GM21447 (cell line): ENCODE results near the gene B3GALNT1.

Experiments used
- ATAC-seq: cut with Tn5 transposase; IDR thresholded peaks from one replicate; pipeline ENCODE4 v1.9.1; 2021; ENCODE audit not compliant: unreplicated experiment

Gene B3GALNT1

DNA sequence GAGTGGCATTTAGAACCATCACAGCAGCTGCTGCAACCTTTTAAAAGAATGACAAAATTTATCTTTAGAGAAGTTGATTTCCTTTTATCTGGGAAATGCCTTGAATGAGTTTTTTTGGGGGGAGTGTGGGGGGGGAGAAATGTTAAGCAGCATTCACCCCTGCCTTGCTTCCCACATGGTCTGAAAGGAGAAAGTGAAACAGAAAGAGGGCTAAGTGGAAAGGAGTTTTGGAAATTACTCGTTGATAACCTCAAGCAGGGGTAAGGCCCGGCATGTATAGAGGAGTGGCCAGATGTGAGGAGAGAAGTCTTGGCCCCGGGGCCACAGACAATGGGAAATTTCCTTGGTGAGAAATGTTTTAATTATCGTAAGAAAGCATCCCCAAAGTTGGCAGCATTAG, 23.5 kb downstream of the B3GALNT1 start:
- ATAC-seq, result peak; percentile 95

DNA sequence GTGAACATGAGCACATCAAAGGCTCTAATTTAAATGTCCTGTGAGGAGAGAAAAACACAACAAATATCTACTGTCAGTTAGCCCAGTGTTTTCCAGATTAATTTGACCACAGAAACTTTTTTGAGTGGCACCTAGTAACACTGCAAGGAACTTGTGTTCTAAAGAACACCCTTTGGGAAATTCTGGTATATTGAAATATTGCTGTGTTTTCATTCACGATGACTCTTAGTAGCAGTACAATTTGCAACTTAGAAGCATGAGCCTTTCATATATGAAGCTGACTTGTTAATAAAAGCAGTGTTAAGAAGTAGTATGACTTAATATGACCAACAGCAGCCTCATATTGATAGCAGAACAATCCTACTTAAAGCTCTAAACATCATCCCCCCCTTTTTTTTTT, 32.0 kb downstream of the B3GALNT1 start:
- no peak for ATAC-seq

GRCh38 chr3:161072751-161073150, 32.4 kb downstream of the B3GALNT1 start:
- no peak for ATAC-seq

- no peak for ATAC-seq
These were observed 32.9 kb downstream of the B3GALNT1 start for GRCh38 chr3:161072211-161072621.

DNA sequence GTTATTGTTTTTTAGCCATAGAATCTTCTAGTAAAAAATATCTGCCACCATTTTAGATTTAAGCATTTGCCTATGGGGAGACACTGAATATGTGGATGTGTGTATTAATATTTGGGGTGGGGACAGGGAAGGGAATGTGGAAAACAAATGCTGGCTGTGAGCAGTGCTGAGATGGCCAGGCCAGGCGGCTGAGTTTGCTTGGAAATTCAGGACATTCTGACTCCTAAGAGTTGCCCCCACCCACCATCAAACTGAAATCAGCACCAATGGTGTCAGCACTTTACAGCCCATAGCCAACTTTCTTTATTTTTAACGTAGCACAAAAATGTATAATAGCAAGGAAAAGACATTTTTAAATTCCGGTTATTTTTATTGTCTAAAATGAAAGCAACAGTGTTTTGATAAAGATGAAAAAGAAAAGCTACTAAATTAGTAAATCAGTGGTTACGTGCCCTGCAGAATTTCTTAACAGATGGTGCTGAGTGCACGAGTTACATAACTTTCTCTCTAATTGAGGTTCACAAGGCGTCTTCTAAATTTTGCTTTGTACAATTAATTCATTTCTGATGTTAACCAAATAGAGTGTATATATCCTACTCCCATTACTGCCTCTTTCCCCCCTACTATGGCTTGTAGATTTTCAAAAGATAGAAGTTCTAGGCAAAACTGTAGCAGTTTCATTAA, 34.0 kb downstream of the B3GALNT1 start:
- ATAC-seq, result no peak

DNA sequence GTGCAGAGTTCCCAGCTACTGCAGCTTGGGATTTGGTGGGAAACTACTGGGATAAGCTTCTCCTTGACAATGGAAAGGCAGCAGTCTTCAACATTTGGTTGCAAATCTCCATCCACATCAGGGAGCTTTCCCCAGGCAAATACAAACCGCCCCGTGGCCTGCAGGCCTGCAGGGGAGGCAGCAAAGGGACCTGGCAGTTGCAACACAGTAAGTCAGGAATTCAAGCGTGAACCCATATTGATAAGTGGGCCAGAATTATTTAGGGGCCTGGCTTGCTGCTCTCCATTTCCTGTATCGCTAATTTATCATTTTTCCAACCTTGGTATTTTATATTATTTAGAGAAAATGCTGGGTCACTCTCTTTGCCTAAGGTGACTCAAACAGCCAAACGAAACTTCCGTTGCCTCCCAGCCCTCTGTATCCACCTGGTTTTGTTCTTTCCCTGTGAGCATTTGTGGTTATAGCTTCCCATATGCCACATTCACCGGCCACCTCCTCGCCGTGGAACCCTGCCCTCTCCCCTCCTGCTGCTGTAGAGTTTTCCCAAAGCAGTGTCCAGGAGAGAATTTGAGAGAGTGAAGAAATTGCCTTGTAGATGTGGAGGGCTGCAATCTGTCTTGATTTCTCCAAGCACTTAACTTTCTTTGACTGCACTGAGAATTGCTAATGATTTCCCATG, 34.8 kb downstream of the B3GALNT1 start:
- no peak for ATAC-seq

DNA sequence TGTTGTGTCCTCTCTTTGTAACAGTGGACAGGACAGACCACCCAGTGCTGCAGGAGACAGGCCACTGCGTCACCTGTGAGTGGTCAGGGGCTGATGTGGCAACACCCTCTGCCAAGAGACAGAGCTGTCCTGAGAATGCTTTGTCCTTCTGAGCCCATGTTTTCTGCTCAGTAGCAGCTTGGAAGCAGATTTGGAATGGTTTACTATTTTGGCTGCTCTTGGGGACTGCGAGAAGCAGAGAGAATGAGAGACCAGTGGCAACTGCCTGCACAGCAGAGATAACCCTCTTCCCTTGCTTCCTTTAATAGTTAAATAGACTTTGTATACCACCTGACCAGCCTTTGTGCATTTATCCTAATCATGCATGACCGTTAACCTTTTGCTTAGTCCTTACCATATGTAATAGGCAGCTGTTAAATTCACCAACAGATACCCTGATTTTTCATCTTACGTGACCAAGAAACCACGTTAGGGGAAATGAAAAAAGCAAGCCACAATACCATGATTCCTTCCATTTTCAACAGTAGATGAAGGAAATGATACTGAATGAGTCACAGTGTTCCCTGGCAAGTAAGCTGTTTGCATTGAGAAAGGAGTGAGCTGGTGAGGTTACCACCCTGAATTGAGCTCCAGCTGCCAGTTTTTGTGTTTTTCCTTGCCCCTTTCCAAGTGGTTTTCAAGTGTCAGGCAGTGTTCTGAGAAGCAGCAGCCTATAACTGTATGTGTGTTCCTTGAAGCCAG, 35.5 kb downstream of the B3GALNT1 start:
- ATAC-seq, result peak; percentile 96

DNA sequence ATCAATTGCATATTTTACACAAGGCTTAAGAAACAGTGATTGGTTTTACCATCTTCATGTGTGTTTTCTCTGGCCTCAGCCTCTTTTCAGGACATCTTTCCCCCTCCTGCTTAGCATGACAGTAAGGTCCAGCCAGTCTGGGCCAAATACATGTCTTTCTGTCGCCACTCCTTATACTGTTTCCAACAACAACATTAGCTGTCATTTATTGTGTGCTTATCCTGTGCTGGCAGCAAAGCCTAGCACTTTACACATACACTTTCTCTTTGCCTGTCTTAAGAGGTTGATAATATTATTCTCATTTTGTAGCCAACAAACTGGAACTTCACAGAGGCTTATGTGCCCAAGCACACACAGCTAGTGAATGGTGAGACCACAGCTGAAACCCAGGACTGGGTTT, 37.8 kb downstream of the B3GALNT1 start:
- no peak for ATAC-seq

DNA sequence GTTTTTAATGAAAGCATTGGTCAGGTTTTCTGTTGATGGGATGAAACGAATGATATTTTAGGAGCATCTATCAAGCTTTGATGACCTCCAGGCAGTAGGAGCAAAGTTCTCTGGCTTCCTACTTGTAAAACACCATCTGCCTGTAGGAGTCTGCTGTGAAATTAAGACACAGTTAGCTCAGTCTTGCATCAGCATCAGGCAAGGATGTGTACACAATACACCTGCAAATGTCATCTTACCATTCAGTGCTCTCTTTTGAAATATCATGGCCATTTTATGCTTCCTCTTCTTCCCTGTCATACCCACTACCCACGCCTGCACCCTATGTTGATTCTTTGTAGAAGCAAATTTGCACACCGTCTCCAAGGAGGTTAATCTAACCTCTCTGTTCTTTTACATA, 38.2 kb downstream of the B3GALNT1 start:
- ATAC-seq, result no peak

DNA sequence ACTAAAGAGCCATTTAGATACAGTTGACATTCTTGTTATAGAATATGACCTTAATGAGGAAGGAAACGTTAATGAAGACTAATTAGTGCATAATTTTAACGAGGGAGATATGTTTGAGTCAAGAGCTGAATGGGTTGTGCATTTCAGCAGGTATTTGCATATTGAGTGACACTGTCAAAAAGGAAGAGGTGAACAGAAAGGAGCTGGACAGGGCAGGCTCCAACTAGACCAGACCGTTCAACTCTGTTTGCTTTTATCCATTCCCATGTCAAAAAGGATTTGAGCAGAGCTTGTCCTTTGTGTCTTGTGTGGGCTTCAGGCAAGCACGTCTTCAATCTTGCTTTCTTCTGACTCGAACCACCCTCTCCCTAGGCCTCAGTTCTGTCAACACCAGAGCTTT, 40.7 kb downstream of the B3GALNT1 start:
- no peak for ATAC-seq

DNA sequence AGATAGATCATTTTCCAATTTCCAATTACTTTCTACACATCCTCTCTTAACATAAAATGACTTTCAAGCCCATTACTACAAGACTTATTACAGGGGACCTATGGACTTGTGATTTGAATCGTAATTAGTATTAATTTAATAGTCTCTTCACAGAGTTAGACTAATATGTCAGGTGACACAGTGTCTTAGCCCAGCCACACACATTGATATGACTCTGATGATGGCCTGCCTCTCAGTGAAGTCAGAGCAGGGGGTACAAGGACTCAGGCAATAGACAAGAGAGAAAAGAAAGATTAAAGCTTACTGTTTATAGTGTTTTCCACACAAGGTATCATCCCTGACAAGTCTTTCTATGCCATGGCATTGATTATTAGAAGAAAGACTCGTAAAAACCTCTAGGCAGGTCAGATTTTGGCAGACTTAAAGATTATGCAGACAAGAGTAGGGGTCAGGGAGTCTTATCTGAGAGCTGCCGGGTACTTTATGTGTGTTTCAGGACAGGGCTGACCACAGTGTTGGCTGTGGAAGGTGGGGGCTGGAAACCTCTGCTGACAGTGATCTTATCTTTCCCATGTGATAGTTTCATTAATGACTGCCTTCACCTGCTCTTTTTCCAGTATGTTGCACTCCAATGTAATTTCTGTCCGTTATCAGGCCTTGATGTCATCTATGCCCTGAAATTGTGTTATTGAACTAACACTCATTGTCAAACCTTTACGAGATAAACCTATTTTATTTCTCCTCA, 50.1 kb downstream of the B3GALNT1 start:
- no peak for ATAC-seq

DNA sequence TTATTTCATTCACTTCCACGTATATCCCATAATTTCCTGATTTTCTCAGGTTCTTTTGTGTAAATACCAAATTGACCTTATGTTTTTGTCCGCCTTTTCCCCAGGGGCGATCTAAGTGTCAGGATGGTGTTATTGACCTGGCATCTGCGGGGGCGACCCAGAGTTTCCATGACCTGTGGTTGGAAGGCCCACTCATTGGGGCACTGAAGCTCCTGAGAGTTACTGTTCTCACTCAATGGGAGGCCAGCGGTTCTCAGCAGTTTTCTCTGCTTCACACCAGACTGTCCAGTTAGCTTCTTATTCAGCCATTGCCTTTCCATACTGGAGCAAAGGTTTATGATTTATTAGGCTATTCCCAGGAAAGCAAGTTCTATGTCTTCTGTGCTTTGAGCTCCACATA, 53.3 kb downstream of the B3GALNT1 start:
- no peak for ATAC-seq

GRCh38 chr3:161050935-161051334, 54.2 kb downstream of the B3GALNT1 start:
- no peak for ATAC-seq

GRCh38 chr3:161049683-161050248, 55.4 kb downstream of the B3GALNT1 start:
- ATAC-seq, result no peak

DNA sequence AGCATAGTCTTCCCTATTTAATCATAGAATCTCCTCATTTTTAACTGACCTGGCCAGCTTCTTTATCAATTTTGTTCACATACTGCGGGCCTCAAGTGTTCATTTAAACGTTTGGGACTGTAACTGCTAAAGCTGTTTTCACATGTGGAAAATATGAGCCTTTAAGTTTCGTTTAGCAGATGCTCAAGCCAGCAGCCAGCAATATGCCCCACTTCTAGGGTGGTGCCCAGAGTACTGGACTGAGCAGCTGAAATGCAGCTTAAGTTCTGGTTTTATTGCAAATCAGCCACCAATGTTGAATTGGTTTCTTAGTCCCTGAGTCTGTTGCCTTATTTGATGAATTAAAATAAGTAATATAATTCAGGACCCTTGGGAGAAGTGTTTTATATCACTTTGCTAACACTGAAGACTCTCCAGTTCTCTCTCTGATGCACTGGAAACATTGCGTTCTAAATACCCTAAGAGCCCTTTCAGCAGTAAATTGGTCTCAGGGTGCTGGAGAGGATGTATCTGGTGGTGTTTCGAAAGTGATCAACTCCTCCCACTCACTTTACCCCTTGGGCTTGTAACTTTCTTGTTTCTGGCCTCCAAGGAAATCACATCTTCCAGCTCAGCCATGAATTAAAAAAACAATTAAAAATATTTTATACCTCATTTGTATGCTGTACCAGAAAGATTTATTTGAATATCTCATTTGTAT, 61.7 kb downstream of the B3GALNT1 start:
- ATAC-seq, result peak; percentile 86

DNA sequence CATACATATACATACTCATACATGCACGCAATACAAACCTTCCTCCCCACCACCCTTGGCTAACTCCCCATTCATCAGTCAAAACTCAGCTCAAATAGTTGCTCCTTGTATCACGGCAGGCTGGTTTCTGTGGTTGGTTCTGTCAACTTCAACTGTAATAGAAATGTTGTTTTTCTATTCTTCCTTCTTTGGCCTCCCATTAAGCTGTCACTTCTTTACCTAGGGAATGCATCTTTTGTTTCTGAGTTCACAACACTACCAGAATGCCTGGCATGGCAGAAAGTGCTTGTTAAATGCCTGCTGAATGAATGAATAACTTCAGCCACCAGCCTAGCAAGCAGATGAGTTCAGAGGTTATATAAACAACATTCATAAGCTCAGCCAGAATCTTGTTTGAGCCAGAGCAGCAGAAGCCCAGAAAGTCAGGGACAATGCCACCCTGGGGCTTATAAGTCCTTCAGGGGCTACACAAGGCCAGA, 63.1 kb downstream of the B3GALNT1 start:
- no peak for ATAC-seq

- no peak for ATAC-seq
These were observed 66.4 kb downstream of the B3GALNT1 start for GRCh38 chr3:161038725-161039124.

- no peak for ATAC-seq
These were observed 69.4 kb downstream of the B3GALNT1 start for GRCh38 chr3:161035711-161036110.

GRCh38 chr3:161034913-161035550, 70.1 kb downstream of the B3GALNT1 start:
- ATAC-seq, result peak; percentile 93
